ENCODE data around the gene PHF20. TPM values are rescaled to one million over a fixed set of nuclear protein-coding genes. Genes with fewer than 3 reads are reported as not detected.
A peak's percentile ranks its signal among the peaks of the same experiment; 100 is the strongest.
"Not testable (repeated sequence)": the region's sequence is repeated elsewhere in the genome, so short reads cannot be mapped to it uniquely, and the experiment has no call there.

PHF20 gene
- total RNA-seq, 2 experiments from 2014 or later, result 42.7 to 48.3 TPM

DNA sequence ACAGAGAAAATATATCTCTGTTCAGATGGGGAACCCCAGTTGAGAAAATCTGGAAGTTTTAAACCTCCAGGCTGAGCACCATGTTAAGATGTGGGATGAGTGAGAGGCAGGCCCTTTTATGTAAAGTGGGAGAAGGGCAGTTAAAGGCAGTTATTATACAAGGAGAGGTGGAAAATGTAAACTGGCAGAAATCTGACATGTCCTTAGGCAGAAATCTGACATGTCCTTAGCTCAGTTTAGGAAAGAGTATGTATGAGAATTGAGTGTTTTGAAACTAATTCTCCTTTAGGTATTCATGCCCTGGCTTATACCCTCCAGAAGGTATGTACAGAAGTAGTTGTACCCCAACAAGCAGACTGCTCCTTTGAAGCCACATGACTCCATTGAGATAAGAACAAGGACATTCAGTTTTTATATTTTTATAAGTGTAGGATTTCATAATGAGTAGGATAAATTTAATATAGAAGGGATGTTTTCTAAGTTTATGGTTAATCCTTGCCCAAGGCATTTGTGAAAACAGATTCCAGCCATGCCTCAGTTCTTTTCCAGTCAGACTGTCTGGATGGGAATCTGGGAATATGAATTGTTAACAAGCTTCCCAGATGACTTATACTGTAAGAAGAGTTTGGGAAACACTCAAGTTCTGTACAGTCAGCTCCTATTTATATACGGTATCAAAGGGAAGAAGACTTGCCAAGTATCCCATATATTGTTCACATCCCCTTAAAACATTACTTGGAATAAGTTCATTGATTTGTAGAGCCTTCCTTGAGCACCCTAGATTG lies 94.8 kb downstream of the PHF20 start:
- no peak for DNase-seq
- Mint-ChIP-seq H3K4me3 (no peak overlapping the region), H3K9me3 (no peaks in the 10 kb centered on the region), H3K27me3 (no peaks in the 10 kb centered on the region), H3K27ac (no peak overlapping the region), H3K4me1 (peaks cover 4% of the 10 kb centered on the region), H3K36me3 (ENCODE audit: low read depth) (peaks cover 27% of the 10 kb centered on the region)
- ChIA-PET POLR2A (interaction anchor here (1.0 to 1.2 kb wide), 2 partner anchors 58 to 125 kb away, joined by 3 read pairs; partner anchors contain the start of gene RBM39), CTCF (no interaction called here)

DNA sequence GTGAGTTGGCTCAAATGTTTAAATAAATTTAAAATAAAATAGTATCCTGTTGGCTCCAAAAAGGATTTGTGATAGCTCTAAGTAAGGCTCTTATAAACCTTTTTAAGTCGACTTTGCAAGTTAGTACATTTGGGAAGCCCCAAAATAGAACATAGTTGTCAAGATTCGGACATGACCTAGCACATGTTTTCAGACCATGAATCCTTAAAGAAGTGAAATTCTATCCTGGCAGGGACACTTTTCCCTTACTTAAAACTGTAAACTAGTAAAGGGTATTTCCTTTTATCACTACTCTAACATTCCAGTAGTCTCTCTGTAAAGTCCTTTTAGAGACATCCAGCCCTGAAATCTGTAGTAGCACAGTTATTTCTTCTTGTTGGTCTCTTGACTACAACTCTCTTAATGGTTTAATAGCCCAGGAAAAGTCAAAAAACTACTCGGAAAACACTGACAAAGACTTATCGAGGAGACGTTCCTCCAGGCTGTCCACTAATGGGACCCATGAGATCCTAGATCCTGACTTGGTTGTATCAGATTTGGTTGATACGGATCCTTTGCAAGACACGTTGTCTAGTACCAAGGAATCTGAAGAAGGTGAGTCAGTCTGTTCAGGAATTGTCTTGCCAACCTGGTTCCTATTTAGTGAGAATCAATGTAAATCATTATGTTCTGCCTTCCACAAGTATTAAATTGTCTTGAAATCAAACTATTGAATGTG lies 98.9 kb downstream of the PHF20 start:
- peaks cover 6% of the 10 kb centered on the region for H3K4me1 Mint-ChIP-seq
- CTCF ChIA-PET, result no interaction called here
- H3K4me3 Mint-ChIP-seq, result no peak overlapping the region
- DNase-seq, result no peak
- peaks cover 28% of the 10 kb centered on the region for H3K36me3 Mint-ChIP-seq (ENCODE audit: low read depth)
- POLR2A ChIA-PET, result interaction anchor here (1.2 kb wide), 1 partner anchor 83 kb away, joined by 3 read pairs; the partner anchor contains the start of gene SCAND1
- H3K27ac Mint-ChIP-seq, result no peak overlapping the region
- H3K27me3 Mint-ChIP-seq, result no peaks in the 10 kb centered on the region
- no peaks in the 10 kb centered on the region for H3K9me3 Mint-ChIP-seq

DNA sequence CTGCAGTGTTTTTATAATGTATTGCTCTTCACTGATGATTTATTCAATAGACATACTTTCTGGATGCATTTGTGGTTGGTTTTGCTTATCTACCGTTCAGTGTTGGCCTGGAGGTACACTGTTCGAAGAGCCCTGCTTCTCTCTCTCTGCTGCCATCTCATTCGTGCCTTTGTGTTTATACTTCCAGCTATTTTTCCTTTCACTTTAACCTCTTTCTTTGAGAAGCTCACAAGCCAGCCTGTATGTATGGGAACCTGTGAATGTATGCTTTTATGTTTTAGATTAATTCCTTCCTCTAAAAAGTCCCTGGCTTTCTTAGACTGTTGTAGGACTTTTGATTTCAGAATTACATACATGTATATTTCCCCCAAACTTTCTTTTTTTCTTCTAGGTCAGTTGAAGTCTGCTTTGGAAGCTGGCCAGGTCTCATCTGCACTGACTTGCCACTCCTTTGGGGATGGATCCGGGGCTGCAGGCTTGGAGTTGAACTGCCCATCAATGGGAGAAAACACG lies 99.5 kb downstream of the PHF20 start:
- no peaks in the 10 kb centered on the region for H3K27me3 Mint-ChIP-seq
- no peaks in the 10 kb centered on the region for H3K9me3 Mint-ChIP-seq
- POLR2A ChIA-PET, result interaction anchor here (1.2 kb wide), 1 partner anchor 83 kb away, joined by 3 read pairs; the partner anchor contains the start of gene SCAND1
- no peak for DNase-seq
- no peak overlapping the region for H3K27ac Mint-ChIP-seq
- H3K4me3 Mint-ChIP-seq, result no peak overlapping the region
- peaks cover 6% of the 10 kb centered on the region for H3K4me1 Mint-ChIP-seq
- peaks cover 27% of the 10 kb centered on the region for H3K36me3 Mint-ChIP-seq (ENCODE audit: low read depth)
- CTCF ChIA-PET, result no interaction called here

DNA sequence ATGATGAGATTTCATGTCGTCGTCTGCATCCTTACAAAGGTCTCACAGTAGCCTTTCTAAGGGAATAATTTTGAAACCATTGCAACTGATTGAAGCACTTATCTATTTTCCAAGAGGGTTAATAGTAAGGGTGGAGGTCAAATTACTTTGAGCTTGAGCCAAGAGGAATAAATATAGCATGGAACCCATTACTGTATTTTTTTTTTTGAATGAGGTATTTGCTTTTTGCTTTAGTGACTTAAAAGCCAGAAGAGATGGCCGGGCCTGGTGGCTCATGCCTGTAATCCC lies 104.2 kb downstream of the PHF20 start:
- Mint-ChIP-seq H3K9me3 (no peaks in the 10 kb centered on the region), H3K4me3 (no peak overlapping the region), H3K27me3 (no peaks in the 10 kb centered on the region), H3K27ac (no peak overlapping the region), H3K36me3 (ENCODE audit: low read depth) (peaks cover 18% of the 10 kb centered on the region), H3K4me1 (peaks cover 13% of the 10 kb centered on the region)
- CTCF ChIA-PET, result interaction anchor here (1.2 kb wide), 1 partner anchor 8 kb away, joined by 4 read pairs; no protein-coding TSS in a partner anchor
- POLR2A ChIA-PET, result interaction anchor here (0.8 kb wide), 1 partner anchor 132 kb away, joined by 3 read pairs; no protein-coding TSS in a partner anchor
- DNase-seq, result no peak

DNA sequence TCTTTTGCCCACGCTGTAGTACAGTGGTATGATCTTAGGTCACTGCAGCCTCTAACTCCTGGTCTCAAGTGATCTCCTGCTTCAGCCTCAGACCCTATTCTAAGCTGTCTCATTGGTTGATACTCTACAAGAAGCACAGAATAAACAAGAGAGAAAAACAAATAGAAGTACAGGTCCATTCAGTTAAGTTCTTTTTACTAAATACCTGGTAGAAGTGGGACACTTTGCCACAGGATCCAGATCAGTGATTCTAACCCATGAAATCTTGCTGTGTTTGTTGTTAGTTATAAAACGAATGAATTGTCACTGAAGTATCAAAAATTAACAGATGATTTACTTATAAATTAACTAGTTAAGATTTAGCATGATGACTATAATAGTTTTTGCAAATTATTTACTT lies 105.8 kb downstream of the PHF20 start:
- ChIA-PET POLR2A (no interaction called here), CTCF (no interaction called here)
- H3K27me3 Mint-ChIP-seq, result no peaks in the 10 kb centered on the region
- DNase-seq, result no peak
- peaks cover 11% of the 10 kb centered on the region for H3K36me3 Mint-ChIP-seq (ENCODE audit: low read depth)
- H3K4me1 Mint-ChIP-seq, result peaks cover 9% of the 10 kb centered on the region
- no peak overlapping the region for H3K4me3 Mint-ChIP-seq
- H3K9me3 Mint-ChIP-seq, result no peaks in the 10 kb centered on the region
- no peak overlapping the region for H3K27ac Mint-ChIP-seq

DNA sequence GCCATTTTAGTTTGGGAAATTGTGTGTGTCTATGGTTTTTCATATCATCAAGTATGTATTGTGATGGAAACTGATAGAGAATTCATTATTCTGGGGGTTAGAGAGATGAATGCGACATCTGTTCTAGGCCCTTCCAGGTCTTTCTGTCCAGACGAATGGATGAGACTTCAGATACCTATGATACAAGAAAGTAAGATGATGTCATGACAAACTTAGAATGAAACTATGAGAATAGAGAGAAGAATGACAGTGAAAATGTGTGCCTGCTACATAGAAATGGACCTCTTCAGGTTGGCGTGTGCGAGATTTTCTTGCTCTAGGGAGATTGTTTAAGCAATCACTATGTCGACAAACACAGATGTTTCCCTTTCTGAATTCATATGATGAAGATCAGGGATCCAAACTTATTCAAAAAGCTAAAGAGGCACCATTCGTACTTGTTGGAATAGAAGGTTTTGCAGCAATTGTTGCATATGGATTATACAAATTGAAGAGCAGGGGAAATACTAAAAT lies 106.4 kb downstream of the PHF20 start:
- Mint-ChIP-seq H3K27me3 (no peaks in the 10 kb centered on the region), H3K27ac (no peak overlapping the region), H3K36me3 (ENCODE audit: low read depth) (peaks cover 9% of the 10 kb centered on the region), H3K9me3 (no peaks in the 10 kb centered on the region), H3K4me1 (peaks cover 8% of the 10 kb centered on the region), H3K4me3 (no peak overlapping the region)
- ChIA-PET CTCF (no interaction called here), POLR2A (no interaction called here)
- no peak for DNase-seq

DNA sequence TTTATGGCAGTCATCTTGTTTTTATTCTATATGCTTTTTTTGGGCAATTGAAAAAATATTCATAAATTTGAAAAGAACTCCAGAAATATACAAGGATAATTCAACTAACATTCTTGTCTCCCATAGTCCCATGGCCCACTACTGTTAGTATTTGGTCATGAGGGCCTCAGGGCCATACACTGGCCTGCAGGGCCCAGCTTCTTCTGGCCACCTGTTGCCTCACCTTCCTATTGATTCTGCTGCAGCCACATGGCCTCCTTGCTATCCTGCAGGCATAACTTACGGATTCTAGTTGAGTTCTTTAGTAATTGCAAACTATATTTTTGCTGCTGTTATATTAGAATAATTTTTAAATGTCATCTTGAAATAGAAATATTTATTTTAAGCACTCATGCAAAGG lies 109.9 kb downstream of the PHF20 start:
- CTCF ChIA-PET, result no interaction called here
- peaks cover 13% of the 10 kb centered on the region for H3K36me3 Mint-ChIP-seq (ENCODE audit: low read depth)
- no peak overlapping the region for H3K27ac Mint-ChIP-seq
- no peak for DNase-seq
- H3K4me1 Mint-ChIP-seq, result peaks cover 13% of the 10 kb centered on the region
- POLR2A ChIA-PET, result interaction anchor here (1.0 kb wide), 1 partner anchor 139 kb away, joined by 3 read pairs; the partner anchor contains the start of gene RBM39
- no peaks in the 10 kb centered on the region for H3K9me3 Mint-ChIP-seq
- no peak overlapping the region for H3K4me3 Mint-ChIP-seq
- no peaks in the 10 kb centered on the region for H3K27me3 Mint-ChIP-seq

DNA sequence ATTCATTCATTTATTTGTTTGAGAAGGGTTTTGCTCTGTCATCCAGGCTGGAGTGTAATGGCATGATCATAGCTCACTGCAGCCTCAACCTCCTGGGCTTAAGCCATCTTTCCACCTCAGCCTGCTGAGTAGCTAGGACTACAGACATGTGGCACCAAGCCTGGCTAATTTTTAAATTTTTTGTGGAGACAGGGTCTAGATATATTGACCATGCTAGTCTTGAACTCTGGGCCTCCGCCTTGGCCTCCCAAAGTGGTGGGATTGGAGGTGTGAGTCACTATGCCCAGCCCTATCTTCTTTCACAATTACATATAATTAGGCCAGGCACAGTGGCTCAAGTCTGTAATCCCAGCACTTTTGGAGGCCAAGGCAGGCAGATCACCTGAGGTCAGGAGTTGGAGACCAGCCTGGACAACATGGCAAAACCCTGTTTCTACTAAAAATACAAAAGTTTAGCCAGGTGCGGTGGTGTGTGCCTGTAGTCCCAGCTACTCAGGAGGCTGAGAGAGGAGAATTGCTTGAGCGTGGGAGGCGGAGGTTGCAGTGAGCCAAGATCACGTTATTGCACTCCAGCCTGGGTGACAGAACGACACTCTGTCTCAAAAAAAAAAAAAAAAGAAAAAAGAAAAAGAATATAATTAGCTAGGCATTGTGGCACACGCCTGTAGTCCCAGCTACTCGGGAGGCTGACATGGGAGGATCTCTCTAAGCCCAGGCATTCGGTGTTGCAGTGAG lies 110.8 kb downstream of the PHF20 start:
- peaks cover 13% of the 10 kb centered on the region for H3K4me1 Mint-ChIP-seq
- H3K4me3 Mint-ChIP-seq, H3K27ac Mint-ChIP-seq, POLR2A ChIA-PET, DNase-seq, H3K9me3 Mint-ChIP-seq, H3K27me3 Mint-ChIP-seq: not testable (repeated sequence)
- CTCF ChIA-PET, result interaction anchor here (0.7 to 3.2 kb wide), 2 partner anchors 24 to 140 kb away, joined by 4 to 17 read pairs; partner anchors contain the start of gene RBM39
- H3K36me3 Mint-ChIP-seq (ENCODE audit: low read depth), result peaks cover 11% of the 10 kb centered on the region

DNA sequence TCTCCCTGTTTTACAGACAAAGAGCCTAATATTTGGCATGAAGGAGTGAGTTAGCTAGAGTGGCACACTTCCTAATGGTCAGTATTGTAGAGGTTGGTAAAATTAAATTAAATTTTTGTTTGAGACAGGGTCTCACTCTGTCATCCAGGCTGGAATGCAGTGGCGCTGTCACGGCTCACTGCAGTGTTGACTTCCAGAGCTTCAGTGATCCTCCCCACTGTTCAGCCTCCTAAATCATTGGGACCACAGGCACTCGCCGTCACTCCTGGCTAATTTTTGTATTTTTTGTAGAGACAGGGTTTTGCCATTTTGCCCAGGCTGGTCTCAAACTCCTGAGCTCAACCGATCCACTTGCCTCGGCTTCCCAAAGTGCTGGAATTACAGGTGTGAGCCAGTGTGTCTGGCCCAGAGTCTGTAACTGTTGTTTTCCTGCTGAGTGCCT lies 111.5 kb downstream of the PHF20 start:
- POLR2A ChIA-PET, result interaction anchor here (1.1 kb wide), 1 partner anchor 149 kb away, joined by 3 read pairs; no protein-coding TSS in a partner anchor
- CTCF ChIA-PET, result interaction anchor here (1.1 to 3.2 kb wide), 3 partner anchors 141 to 268 kb away, joined by 3 to 17 read pairs (median 3); partner anchors contain the start of genes RBM39 and SPAG4
- Mint-ChIP-seq H3K27me3 (no peaks in the 10 kb centered on the region), H3K27ac (no peak overlapping the region), H3K9me3 (no peaks in the 10 kb centered on the region), H3K36me3 (ENCODE audit: low read depth) (peaks cover 11% of the 10 kb centered on the region), H3K4me3 (no peak overlapping the region), H3K4me1 (peaks cover 13% of the 10 kb centered on the region)
- DNase-seq, result no peak

DNA sequence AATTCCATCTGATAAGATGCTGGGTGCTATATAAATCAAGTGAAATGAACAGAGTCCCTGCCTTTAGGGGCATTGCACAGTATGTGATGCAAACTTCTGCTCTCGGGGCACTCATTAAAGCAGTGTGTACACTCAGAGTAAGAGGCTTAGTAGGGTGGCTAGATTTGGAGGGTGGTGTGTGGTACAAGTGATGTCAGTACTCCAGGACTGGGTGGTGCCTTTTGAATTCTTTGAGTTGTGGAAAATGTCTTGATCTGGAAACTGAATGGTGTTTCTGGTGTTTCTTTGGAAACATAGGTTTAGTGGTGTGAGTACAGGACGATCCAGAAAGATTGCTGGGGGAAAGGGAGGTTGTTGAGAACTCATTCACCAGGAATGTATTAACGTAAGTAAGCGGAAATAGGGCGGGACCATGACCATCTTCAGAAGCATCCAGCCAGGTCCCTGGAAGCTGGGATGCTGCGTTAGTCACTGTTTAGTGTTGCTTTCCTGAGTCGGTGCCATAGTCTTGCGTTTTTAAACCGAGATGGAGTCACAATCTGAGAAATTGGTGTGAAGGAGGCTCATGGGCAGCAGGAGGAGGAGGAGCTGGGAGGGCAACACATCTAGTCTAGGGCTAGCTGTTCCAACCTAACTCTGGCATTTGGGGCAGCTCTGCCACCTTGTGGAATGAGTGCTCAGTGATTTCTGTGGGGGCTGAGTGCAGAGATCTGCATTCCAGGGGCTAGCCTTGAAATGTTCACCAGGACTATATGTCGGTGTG lies 112.1 kb downstream of the PHF20 start:
- H3K27me3 Mint-ChIP-seq, result no peaks in the 10 kb centered on the region
- DNase-seq, result peak; percentile 66
- POLR2A ChIA-PET, result interaction anchor here (1.0 to 1.7 kb wide), 4 partner anchors 141 to 184 kb away, joined by 3 to 23 read pairs (median 4); partner anchors contain the start of genes RBM39 and ROMO1
- H3K27ac Mint-ChIP-seq, result peak overlapping the region; percentile 40
- H3K9me3 Mint-ChIP-seq, result no peaks in the 10 kb centered on the region
- H3K36me3 Mint-ChIP-seq (ENCODE audit: low read depth), result peaks cover 9% of the 10 kb centered on the region
- peaks cover 13% of the 10 kb centered on the region for H3K4me1 Mint-ChIP-seq
- CTCF ChIA-PET, result interaction anchor here (0.6 to 3.2 kb wide), 13 partner anchors 9 to 420 kb away, joined by 3 to 17 read pairs (median 4); partner anchors contain the start of genes RBM39 and SPAG4
- H3K4me3 Mint-ChIP-seq, result no peak overlapping the region

DNA sequence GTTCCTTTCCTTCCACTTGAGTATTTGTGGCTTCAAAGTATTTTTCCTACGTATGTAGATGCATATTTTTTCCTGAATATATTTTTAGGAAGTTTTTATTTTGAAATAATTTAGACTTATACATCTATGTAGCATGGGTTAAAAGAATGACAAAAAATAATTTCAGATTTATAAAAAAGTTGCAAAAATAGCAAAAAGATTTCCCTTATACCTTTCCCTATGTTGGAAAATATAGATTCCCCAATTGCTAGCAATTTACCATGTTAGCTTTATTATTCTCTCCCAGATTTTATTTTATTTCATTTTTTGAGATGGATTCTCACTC lies 112.7 kb downstream of the PHF20 start:
- CTCF ChIA-PET, result interaction anchor here (0.9 to 3.2 kb wide), 12 partner anchors 9 to 421 kb away, joined by 3 to 17 read pairs (median 4); partner anchors contain the start of genes RBM39 and SPAG4
- H3K27ac Mint-ChIP-seq, result no peak overlapping the region
- peaks cover 9% of the 10 kb centered on the region for H3K36me3 Mint-ChIP-seq (ENCODE audit: low read depth)

More for the DNA sequence above, 112.7 kb downstream of the PHF20 start:
- no peaks in the 10 kb centered on the region for H3K27me3 Mint-ChIP-seq
- H3K4me3 Mint-ChIP-seq, result no peak overlapping the region
- peaks cover 13% of the 10 kb centered on the region for H3K4me1 Mint-ChIP-seq
- H3K9me3 Mint-ChIP-seq, result no peaks in the 10 kb centered on the region
- DNase-seq, result no peak
- POLR2A ChIA-PET, result interaction anchor here (0.6 to 1.7 kb wide), 4 partner anchors 142 to 185 kb away, joined by 3 to 23 read pairs (median 4); partner anchors contain the start of genes RBM39 and ROMO1

Data from activated CD4-positive, alpha-beta memory T cell treated with anti-CD3 and anti-CD28 coated beads, Interleukin-2, amount 10 ng/mL, durations not matched to agents 7 days and 5 days (primary cell).